ENCODE data around the gene PTAR1.

GRCh38 chr9:69759021-69759420 lies 790 bp downstream of the PTAR1 start:
- TF ChIP-seq, protein P1, sequence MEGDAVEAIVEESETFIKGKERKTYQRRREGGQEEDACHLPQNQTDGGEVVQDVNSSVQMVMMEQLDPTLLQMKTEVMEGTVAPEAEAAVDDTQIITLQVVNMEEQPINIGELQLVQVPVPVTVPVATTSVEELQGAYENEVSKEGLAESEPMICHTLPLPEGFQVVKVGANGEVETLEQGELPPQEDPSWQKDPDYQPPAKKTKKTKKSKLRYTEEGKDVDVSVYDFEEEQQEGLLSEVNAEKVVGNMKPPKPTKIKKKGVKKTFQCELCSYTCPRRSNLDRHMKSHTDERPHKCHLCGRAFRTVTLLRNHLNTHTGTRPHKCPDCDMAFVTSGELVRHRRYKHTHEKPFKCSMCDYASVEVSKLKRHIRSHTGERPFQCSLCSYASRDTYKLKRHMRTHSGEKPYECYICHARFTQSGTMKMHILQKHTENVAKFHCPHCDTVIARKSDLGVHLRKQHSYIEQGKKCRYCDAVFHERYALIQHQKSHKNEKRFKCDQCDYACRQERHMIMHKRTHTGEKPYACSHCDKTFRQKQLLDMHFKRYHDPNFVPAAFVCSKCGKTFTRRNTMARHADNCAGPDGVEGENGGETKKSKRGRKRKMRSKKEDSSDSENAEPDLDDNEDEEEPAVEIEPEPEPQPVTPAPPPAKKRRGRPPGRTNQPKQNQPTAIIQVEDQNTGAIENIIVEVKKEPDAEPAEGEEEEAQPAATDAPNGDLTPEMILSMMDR (IDR thresholded peaks at IDR 0.05) = no peak
- TF ChIP-seq ZFX (IDR thresholded peaks at IDR 0.05; ENCODE audit: borderline replicate concordance) = no peak
